CMK (cell line): ENCODE data around the gene TUNAR.
A peak's percentile ranks its signal among the peaks of the same experiment; 100 is the strongest.

Source experiments
- DNase-seq: peaks from one replicate; pipeline ENCODE4 v3.0.0-alpha.2; 2010; ENCODE audit warnings: low read depth

Gene TUNAR

GRCh38 chr14:95876761-95877538 is at the start of gene TUNAR:
TUNAR (plus strand) TSS chr14:95876832.
- DNase-seq: no peak

DNA sequence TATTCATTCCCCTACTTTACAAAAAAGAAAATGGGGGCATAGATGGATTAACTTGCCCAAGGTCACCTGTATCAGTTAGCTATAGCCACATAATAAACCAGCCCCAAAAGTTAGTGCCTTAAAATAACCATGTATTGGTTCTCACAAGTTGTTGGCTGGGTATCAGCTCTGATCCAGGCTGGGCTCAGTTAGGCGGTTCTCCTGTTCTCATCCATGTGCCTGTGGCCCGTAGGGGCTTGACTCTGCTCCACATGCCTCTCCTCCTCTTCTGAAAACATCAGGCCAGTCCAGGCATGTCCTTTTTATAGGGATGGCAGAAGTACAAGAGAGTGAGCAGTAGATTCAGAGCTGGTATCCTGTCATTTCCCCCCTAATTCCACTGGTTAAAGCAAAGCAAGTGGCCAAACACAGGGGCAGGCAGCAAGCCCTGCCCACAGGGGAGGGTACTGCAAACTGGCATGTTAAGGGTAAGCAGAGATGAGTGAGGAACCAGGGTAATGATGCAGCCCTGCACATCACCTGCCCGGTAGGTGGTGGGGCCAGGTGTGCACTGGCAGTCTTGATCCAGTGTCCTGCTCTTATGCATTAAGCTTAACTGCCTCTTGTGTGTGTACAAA is 47.9 kb upstream of the TUNAR start:
- no peak for DNase-seq

DNA sequence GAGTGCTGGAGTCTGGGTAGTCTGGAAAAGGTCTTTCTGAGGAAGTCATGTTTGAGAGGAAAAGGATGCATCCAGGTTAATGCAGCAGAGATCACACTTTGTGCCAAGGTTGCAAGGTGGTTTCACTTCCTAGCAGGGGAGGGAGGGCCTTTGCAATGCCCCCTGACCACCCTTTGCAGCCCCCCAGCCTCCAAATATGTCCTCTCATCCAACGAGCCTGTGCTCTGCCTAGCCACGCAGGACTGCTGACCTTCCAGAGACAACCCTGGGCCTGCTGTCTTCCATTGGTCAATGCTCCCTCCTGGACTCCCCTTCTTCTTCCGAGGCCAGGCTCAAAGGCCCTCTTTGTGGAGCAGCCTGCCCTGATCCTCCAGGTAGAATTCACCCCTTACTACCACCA is 47.3 kb upstream of the TUNAR start:
- DNase-seq: no peak

- DNase-seq: no peak
Measured at GRCh38 chr14:95830386-95830785, 46.2 kb upstream of the TUNAR start.

DNA sequence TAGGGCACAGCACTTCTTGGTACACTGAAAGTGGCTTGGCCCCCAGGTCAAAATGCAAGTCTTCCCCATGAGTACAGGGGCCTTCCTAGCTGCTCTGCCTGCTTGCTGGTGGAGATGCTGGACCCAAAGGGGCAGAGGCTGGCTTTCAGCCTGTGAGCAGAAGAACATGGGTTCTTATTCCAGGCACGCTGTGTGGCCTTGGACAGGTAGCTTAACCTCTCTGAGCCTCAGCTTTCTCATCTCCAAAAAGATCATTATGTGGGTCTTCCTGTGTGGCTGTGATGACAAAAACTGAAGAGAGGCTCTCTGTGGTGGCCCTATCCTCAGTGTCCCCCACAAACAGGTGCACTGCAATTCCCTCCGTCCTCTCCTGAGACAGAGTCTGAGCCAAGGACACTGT is 45.6 kb upstream of the TUNAR start:
- DNase-seq: no peak

- DNase-seq: no peak
Measured at GRCh38 chr14:95831468-95831867, 45.2 kb upstream of the TUNAR start.

DNA sequence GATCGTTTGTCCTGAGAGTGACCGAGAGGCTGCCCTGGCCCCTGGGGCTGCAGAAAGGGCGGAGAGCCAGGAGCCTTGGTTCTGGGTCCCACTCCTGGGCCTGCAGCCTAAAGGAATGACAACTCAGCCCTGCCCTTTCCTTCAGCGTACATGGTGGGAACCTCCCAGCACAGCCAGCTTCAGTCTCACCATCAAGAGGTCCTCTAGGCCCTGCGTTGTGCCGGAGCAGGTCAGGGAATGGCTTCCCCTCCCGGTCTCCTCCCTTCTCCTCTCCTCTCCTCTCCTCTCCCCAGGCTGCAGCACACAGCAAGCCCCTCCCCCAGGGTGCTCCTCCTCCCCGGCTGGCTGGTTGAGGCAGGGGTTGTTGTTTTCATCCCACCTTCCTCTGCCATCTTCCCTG is 44.6 kb upstream of the TUNAR start:
- no peak for DNase-seq

DNA sequence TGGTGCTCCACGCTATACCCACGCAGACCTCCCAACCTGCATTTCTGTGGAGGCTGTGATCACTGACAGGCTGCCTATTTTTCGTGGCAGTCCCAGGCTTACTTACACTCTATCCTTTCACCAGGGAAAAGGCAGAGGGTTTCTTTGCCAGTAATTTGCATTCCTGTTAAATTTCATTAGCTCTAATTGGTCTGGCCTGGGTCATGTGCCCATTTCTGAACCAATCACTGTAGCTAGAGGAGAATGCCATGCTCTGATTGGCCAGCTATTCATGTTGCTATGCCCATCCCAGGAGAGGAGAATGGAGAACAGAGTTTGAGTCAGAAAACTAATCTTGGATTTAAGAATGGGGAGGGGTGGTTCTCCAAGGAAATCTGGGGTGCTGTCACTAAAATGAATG is 43.2 kb upstream of the TUNAR start:
- DNase-seq: no peak

DNA sequence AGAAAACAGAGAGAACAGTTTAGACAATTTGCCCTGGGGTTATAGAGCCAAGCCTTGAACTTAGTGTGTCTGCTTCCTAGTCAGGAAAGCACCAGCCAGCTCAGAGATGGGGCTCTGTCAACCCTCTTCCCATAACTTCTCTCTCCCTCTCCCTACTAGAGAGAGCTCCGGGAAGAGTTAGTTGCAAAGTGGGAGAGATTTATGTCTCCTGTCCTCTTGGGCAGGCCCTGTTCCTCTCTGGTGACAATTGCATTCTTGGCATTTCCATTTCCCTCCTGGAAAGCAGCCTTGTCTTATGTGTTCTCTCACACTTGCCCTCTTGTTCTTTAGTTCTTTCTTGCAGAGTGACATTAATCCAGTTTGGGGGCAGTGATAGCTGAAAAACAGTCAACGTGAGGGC is 42.1 kb upstream of the TUNAR start:
- no peak for DNase-seq

DNA sequence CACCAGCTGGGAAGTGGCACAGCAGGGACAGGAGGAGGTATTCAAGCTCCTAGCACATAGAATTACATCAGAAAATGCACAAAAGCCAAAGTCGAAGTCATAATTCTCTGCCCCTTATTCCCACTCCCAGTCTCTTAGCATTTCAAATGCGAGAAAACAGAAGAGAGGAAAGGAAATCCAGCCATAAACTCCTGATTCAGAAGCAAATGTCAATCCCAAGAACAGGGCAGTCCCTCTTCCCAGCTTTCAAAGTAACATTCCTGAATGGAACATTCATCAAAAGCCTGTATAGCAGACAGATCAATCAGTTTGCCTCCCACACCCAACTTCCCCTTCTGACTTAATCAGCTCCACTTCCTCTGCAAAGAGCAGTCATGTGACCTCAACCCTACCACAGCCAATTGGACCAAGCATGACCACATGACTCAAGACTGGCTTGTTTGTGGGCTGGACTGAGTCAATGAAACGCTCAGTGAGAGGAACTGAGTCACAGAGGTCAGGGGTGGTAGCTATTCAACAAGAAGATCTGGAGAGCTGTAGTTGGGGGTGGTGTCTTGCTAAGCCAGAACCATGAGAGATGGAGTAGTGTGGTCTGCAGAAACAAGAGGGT is 41.4 kb upstream of the TUNAR start:
- DNase-seq: peak; percentile 5

DNA sequence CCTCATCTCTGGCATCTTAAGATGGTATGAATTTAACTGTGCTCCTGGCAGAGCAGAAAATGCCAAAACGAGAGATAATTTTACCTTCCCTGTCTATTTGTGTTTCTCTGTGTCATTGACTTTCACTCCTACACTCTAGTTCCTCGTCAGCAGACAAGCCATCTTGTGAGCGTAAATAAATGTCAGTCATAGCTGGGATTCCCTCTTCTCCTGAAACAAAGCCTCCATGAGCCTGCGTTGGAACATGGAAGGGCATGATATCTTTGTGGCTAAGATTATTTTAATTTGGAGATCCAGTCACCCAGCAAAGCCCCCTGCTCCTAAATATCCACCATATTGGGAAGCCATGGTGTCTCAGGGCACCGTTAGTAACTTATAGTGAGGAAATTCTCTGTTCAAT is 37.8 kb upstream of the TUNAR start:
- no peak for DNase-seq

DNA sequence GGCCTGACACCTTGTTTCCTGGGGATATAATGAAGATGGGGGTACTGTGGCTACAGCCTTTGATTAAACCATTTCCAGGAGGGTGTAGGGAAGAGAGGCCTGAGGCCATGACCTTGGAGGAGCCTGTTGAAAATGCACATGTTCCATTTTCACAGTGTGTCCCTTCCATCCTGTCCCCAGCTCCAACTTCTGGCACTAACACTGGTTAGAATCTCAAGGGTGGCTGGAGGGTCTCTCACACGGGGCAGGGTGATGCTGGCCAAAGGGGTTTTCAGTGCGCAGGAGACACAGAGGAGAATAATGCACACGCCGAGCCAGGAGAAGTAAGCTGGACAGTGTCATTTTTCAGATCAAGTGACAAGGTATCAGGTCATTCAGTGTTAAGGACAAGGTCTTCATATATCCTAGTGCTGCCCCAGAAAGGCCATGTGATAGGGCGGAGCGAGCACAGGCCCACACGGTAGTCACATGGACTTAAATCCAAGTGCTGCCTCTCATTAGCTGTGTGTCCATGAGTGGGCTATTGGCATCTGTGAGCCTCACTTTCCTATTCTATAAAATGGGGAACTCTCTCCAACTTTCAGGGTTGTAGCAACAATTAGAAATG is 36.4 kb upstream of the TUNAR start:
- no peak for DNase-seq

GRCh38 chr14:95841668-95842067 is 35.0 kb upstream of the TUNAR start:
- DNase-seq: no peak

GRCh38 chr14:95849761-95850160 is 26.9 kb upstream of the TUNAR start:
- no peak for DNase-seq

GRCh38 chr14:95850429-95850828 is 26.2 kb upstream of the TUNAR start:
- no peak for DNase-seq

DNA sequence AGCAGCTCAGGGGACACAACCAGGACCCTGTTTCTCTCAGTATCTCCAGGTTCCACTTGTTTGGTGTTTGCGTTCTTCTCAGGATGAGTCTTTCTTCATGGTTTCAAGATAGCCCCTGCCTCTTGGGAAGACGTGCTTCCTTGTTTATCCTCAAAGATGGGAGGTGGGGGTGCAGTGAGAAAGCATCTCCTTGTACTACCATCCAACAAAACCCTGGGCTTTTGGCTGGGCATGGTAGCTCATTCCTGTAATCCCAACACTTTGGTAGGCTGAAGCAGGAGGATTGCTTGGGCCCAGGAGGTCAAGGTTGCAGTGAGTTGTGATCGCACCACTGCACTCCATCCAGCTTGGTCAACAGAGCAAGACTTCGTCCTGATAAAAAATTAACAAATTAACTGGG is 21.0 kb upstream of the TUNAR start:
- DNase-seq: no peak

DNA sequence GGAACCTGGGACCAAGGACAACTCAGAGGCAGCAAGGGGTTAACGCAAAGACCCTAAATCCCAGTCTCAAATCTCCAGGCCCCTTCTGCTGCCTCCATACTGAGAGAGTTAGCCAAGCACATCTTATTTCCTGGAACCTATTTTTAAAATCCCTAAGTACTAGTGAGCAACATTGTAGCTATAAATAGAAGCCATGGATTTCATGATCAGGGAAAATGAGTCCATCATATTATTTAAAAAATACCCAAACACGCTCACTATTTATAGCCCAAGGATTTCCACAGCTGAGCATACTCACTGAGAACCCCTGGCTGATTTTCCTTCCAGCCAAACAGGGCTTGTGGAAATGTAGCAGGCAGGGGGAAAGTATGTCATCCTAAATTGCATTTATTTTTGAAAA is 19.4 kb upstream of the TUNAR start:
- no peak for DNase-seq

DNA sequence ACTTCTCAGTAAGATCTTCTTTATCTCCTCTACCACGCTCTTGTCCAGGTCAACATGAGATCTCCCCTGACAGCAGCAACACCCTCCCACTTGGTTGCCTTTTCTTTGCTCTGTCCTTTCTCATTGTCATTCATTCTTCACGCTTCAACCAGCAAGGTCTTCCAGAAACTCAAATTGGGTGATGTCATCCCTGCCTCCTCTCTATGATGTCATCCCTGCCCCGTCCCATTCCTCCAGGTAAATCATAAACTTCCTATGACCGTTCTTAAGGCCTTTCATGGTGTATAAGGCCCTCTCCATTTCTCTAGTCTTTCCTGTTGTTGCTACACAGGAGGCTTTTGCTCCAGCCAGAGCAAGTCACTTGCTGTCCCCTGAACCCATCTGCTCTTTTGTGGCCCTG is 17.7 kb upstream of the TUNAR start:
- DNase-seq: no peak

DNA sequence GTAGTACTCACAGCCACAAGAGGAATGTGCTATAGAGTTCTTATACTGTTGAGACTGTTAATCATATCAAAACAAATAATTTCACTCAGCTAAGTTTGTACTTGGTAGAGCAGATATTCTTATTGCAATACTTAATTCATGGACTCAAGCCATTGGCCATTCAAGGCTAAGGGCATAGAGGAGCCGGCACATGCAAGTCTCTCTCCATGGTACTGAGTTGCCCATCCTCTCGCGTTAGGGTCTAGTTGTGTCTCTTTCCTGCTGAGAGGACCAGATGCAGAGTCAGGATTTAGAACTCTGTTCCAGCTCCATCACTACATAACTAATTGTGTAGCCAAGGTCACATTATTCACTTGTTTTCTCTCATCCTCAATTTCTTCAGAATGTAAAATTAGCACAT is 14.4 kb upstream of the TUNAR start:
- DNase-seq: no peak

DNA sequence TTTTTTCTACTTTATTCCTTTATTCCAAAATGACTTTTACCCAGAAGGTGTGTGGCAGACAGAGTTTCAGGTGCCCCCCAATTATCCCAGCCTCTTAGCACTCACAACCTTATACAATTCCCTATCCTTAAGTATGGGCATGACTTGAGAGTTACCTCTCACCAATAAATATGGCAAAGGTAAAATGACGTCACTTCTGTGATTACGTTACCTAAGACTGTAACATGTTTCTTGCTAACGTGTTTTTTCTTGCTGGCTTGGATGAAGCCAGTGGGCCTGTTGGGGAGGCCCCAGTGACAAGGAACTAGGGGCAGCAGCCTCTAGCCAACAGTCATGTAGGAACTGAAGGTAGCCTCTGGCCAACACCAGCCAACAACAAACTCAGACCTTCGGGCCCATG is 13.3 kb upstream of the TUNAR start:
- no peak for DNase-seq

- no peak for DNase-seq
Measured at GRCh38 chr14:95869776-95870175, 6.9 kb upstream of the TUNAR start.

- no peak for DNase-seq
Measured at GRCh38 chr14:95870772-95871171, 5.9 kb upstream of the TUNAR start.

DNA sequence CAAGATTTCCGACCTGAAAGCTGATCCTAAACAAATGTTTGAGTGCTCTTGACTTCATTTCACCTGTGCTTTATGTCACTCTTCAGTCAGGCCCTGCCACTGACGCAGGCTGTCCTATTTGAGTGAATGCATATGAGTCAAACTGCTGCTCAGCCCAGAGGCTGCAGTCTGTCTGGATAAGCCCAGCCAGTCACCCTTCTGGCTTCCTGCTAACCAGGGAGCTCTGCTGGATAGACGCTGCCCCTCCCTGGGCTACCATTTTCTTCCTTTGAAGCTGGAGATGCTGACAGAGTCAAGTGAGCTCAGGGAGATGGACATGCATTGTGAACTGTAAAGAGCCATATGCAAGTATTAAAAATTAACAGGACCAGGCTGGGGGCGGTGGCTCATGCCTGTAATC is 5.1 kb upstream of the TUNAR start:
- no peak for DNase-seq
